ENCODE results near the gene FAM219B. TPM values are rescaled to one million over a fixed set of nuclear protein-coding genes. Genes with fewer than 3 reads are reported as not detected.
A peak's percentile ranks its signal among the peaks of the same experiment; 100 is the strongest.

FAM219B gene
- total RNA-seq, 2 experiments from 2014 or later = 21.5 to 26.8 TPM

GRCh38 chr15:74955017-74955416, 48.4 kb upstream of the FAM219B start:
- no peak for TF ChIP-seq CTCF (IDR thresholded peaks at IDR 0.05)
- H3K27me3 ChIP-seq (ENCODE audit: control insufficient read depth in 1 of 2, insufficient read depth in 2 of 2, low read length in 2 of 2) = peaks cover 33 to 36% of the 10 kb centered on the region in 2 experiments
- intact Hi-C loops (cut with DNase I, micrococcal nuclease) = loop anchor here (2.0 to 10.0 kb wide), 3 partner anchors 14 to 580 kb away; no protein-coding TSS in a partner anchor

GRCh38 chr15:74954515-74954914, 47.9 kb upstream of the FAM219B start:
- H3K9me3 Mint-ChIP-seq = no peaks in the 10 kb centered on the region
- POLR2A ChIA-PET = no interaction called here

More at GRCh38 chr15:74955017-74955416, 48.4 kb upstream of the FAM219B start:
- Mint-ChIP-seq H3K4me3 (peak overlapping the region; percentile 20), H3K9me3 (no peaks in the 10 kb centered on the region), H3K36me3 (ENCODE audit: low read depth) (no peaks in the 10 kb centered on the region), H3K4me1 (ENCODE audit: low read depth) (peaks cover 26% of the 10 kb centered on the region), H3K27ac (no peak overlapping the region), H3K27me3 (peaks cover 27% of the 10 kb centered on the region)
- no peak for ATAC-seq (ENCODE audit: poor library complexity)
- ChIA-PET POLR2A (no interaction called here), CTCF (interaction anchor here (0.8 to 1.0 kb wide), 2 partner anchors 33 to 581 kb away, joined by 3 read pairs; no protein-coding TSS in a partner anchor)
- H3K9me3 ChIP-seq (ENCODE audit: control insufficient read depth in 1 of 2, insufficient read depth in 1 of 2, low read length in 2 of 2) = peaks cover 0 to 13% of the 10 kb centered on the region in 2 experiments
- H3K36me3 ChIP-seq (ENCODE audit: insufficient read depth, low read length) = no peaks in the 10 kb centered on the region
- H3K4me3 ChIP-seq (ENCODE audit: low read length) = no peak overlapping the region
- DNase-seq = no peak
- no peak overlapping the region for H3K27ac ChIP-seq (ENCODE audit: low read depth in 1 of 2, low read length in 2 of 2)
- peaks cover 41% of the 10 kb centered on the region for H3K4me1 ChIP-seq (ENCODE audit: insufficient read depth, low read length)

GRCh38 chr15:74951006-74951405, 44.4 kb upstream of the FAM219B start:
- peaks cover 5% of the 10 kb centered on the region for H3K4me1 Mint-ChIP-seq (ENCODE audit: low read depth)
- Histone ChIP-seq H3K4me1 (ENCODE audit: insufficient read depth, low read length) (peaks cover 11% of the 10 kb centered on the region), H3K36me3 (ENCODE audit: insufficient read depth, low read length) (no peaks in the 10 kb centered on the region), H3K9me3 (ENCODE audit: control insufficient read depth in 1 of 2, insufficient read depth in 1 of 2, low read length in 2 of 2) (no peaks in the 10 kb centered on the region), H3K27ac (ENCODE audit: low read depth in 1 of 2, low read length in 2 of 2) (no peak overlapping the region), H3K4me3 (ENCODE audit: low read length) (no peak overlapping the region), H3K27me3 (ENCODE audit: control insufficient read depth in 1 of 2, insufficient read depth in 2 of 2, low read length in 2 of 2) (peaks cover 0 to 6% of the 10 kb centered on the region in 2 experiments)
- H3K27me3 Mint-ChIP-seq = no peaks in the 10 kb centered on the region
- H3K36me3 Mint-ChIP-seq (ENCODE audit: low read depth) = no peaks in the 10 kb centered on the region
- ATAC-seq (ENCODE audit: poor library complexity) (no peak), DNase-seq (no peak)
- intact Hi-C loops (cut with DNase I, micrococcal nuclease) = loop anchor here (5.0 to 10.0 kb wide), 3 partner anchors 49 to 576 kb away; no protein-coding TSS in a partner anchor
- H3K27ac Mint-ChIP-seq = no peak overlapping the region
- CTCF ChIA-PET = interaction anchor here (0.5 to 1.8 kb wide), 21 partner anchors 8 to 519 kb away, joined by 3 to 7 read pairs (median 4); partner anchors contain the start of genes COX5A and FAM219B
- POLR2A ChIA-PET = interaction anchor here (0.6 to 1.3 kb wide), 5 partner anchors 13 to 335 kb away, joined by 3 to 5 read pairs (median 4); partner anchors contain the start of genes CLK3 and COX5A
- no peak overlapping the region for H3K4me3 Mint-ChIP-seq
- no peak for TF ChIP-seq CTCF (IDR thresholded peaks at IDR 0.05)
- H3K9me3 Mint-ChIP-seq = no peaks in the 10 kb centered on the region

More at GRCh38 chr15:74954515-74954914, 47.9 kb upstream of the FAM219B start:
- Histone ChIP-seq H3K4me1 (ENCODE audit: insufficient read depth, low read length) (peaks cover 41% of the 10 kb centered on the region), H3K36me3 (ENCODE audit: insufficient read depth, low read length) (no peaks in the 10 kb centered on the region), H3K9me3 (ENCODE audit: control insufficient read depth in 1 of 2, insufficient read depth in 1 of 2, low read length in 2 of 2) (peaks cover 0 to 13% of the 10 kb centered on the region in 2 experiments), H3K27me3 (ENCODE audit: control insufficient read depth in 1 of 2, insufficient read depth in 2 of 2, low read length in 2 of 2) (peaks cover 28 to 34% of the 10 kb centered on the region in 2 experiments), H3K27ac (ENCODE audit: low read depth in 1 of 2, low read length in 2 of 2) (no peak overlapping the region), H3K4me3 (ENCODE audit: low read length) (no peak overlapping the region)
- ATAC-seq (ENCODE audit: poor library complexity) (no peak), DNase-seq (no peak)
- Mint-ChIP-seq H3K36me3 (ENCODE audit: low read depth) (no peaks in the 10 kb centered on the region), H3K4me3 (no peak overlapping the region), H3K27me3 (peaks cover 23% of the 10 kb centered on the region), H3K4me1 (ENCODE audit: low read depth) (peaks cover 24% of the 10 kb centered on the region), H3K27ac (no peak overlapping the region)
- intact Hi-C loops (cut with DNase I, micrococcal nuclease) = loop anchor here (2.0 to 10.0 kb wide), 5 partner anchors 14 to 580 kb away; no protein-coding TSS in a partner anchor
- CTCF ChIA-PET = no interaction called here
- no peak for TF ChIP-seq CTCF (IDR thresholded peaks at IDR 0.05)
